NCI-H82 (cell line): ENCODE measurements around the gene DRD1.
"Not testable (repeated sequence)": the region's sequence is repeated elsewhere in the genome, so short reads cannot be mapped to it uniquely, and the experiment has no call there.

Experiments
- DNase-seq: peaks from one replicate; lab custom pipeline; 2025; lab: John Stamatoyannopoulos, UW

Gene DRD1

GRCh38 chr5:175424594-175424993 lies 19.4 kb downstream of the DRD1 start:
- not testable (repeated sequence) for DNase-seq

GRCh38 chr5:175422058-175422457 lies 21.9 kb downstream of the DRD1 start:
- no peak for DNase-seq

- DNase-seq, result no peak
Measured at GRCh38 chr5:175420383-175420782, 23.6 kb downstream of the DRD1 start.

- DNase-seq, result no peak
Measured at GRCh38 chr5:175418251-175418650, 25.7 kb downstream of the DRD1 start.

GRCh38 chr5:175417384-175417783 lies 26.6 kb downstream of the DRD1 start:
- no peak for DNase-seq

GRCh38 chr5:175415303-175415702 lies 28.7 kb downstream of the DRD1 start:
- DNase-seq, result no peak

- DNase-seq, result no peak
Measured at GRCh38 chr5:175410926-175411325, 33.1 kb downstream of the DRD1 start.

GRCh38 chr5:175406300-175406699 lies 37.7 kb downstream of the DRD1 start:
- no peak for DNase-seq

- not testable (repeated sequence) for DNase-seq
Measured at GRCh38 chr5:175397590-175398297, 46.2 kb downstream of the DRD1 start.

GRCh38 chr5:175395430-175395829 lies 48.6 kb downstream of the DRD1 start:
- not testable (repeated sequence) for DNase-seq

GRCh38 chr5:175394601-175395000 lies 49.4 kb downstream of the DRD1 start:
- no peak for DNase-seq

GRCh38 chr5:175393897-175394296 lies 50.1 kb downstream of the DRD1 start:
- DNase-seq, result no peak

- DNase-seq, result no peak
Measured at GRCh38 chr5:175392236-175392635, 51.7 kb downstream of the DRD1 start.

GRCh38 chr5:175390352-175391083 lies 53.5 kb downstream of the DRD1 start:
- DNase-seq, result no peak
